IMR-90 (cell line): Measurements from ENCODE around the gene CDK5RAP2. TPM values are rescaled to one million over a fixed set of nuclear protein-coding genes. Genes with fewer than 3 reads are reported as not detected.

Source experiments
- ATAC-seq: fragments of 200-7000 bp; cut with Tn5 transposase; 2 replicates; pipeline ENCODE4 v1.9.1; 2020; ENCODE audit warnings: low read depth, mild to moderate bottlenecking, moderate library complexity
- BruUV-seq: library from RNA; stranded (reverse); fragments of 400-500 nt; replicated peaks from 2 replicates; lab custom pipeline; 2021; lab: Mats Ljungman, UMichigan
- CTCF ChIA-PET: fragments of 300-600 bp; formaldehyde crosslinking; extraction: SDS; loops from one replicate; lab custom pipeline; 2021; ENCODE audit warnings: antibody characterized with exemption; lab: Yijun Ruan, JAX
- POLR2A ChIA-PET: fragments of 300-600 bp; sonication (Branson Sonifier 250); formaldehyde crosslinking; loops from one replicate; lab custom pipeline; 2022; ENCODE audit warnings: antibody characterized with exemption; ENCODE audit not compliant: unreplicated experiment; lab: Charles Lee
- DNase-seq: peaks from one replicate; pipeline ENCODE4 v3.0.0; 2013
- H2AFZ ChIP-seq: replicated peaks from 2 replicates; pipeline ENCODE3; 2013; ENCODE audit warnings: low read length, mild to moderate bottlenecking; ENCODE audit not compliant: poor library complexity
- H2AK5ac ChIP-seq: 2 replicates; pipeline ENCODE4 v1.6.1; 2013; ENCODE audit warnings: low read depth, low read length, inconsistent platforms
- H2AK9ac ChIP-seq: replicated peaks from 2 replicates; pipeline ENCODE3; 2013; ENCODE audit warnings: mild to moderate bottlenecking, low read depth, low read length, moderate library complexity; ENCODE audit not compliant: poor library complexity
- H2BK120ac ChIP-seq: 2 replicates; pipeline ENCODE4 v1.6.1; 2013; ENCODE audit warnings: low read depth, low read length, inconsistent platforms
- H2BK15ac ChIP-seq: 3 replicates; pipeline ENCODE4 v1.6.1; 2013; ENCODE audit warnings: low read depth, low read length, inconsistent platforms
- H2BK20ac ChIP-seq: 2 replicates; pipeline ENCODE4 v1.6.1; 2013; ENCODE audit warnings: low read depth, mild to moderate bottlenecking, inconsistent platforms, low read length, moderate library complexity
- H2BK5ac ChIP-seq: 2 replicates; pipeline ENCODE4 v1.6.1; 2013; ENCODE audit warnings: mild to moderate bottlenecking, low read depth, low read length, inconsistent platforms; ENCODE audit not compliant: poor library complexity, severe bottlenecking
- H3K14ac ChIP-seq: replicated peaks from 2 replicates; pipeline ENCODE4 v1.6.1; 2013; ENCODE audit warnings: low read depth, low read length, inconsistent platforms
- H3K18ac ChIP-seq: 2 replicates; pipeline ENCODE4 v1.6.1; 2013; ENCODE audit warnings: low read depth, low read length, control low read depth
- H3K23ac ChIP-seq: 2 replicates; pipeline ENCODE4 v1.6.1; 2013; ENCODE audit warnings: low read depth, low read length, inconsistent platforms
- H3K27ac ChIP-seq: 2 replicates; pipeline ENCODE4 v1.5.1; 2013; ENCODE audit warnings: mild to moderate bottlenecking, control low read depth, low read length; ENCODE audit not compliant: insufficient read depth
- H3K27me3 ChIP-seq: 2 replicates; pipeline ENCODE4 v1.6.1; 2013; ENCODE audit warnings: low read length; ENCODE audit not compliant: control insufficient read depth, insufficient read depth
- H3K36me3 ChIP-seq: 2 replicates; pipeline ENCODE4 v1.6.1; 2013; ENCODE audit warnings: low read length, mixed read lengths; ENCODE audit not compliant: control insufficient read depth, insufficient read depth
- H3K4ac ChIP-seq: 2 replicates; pipeline ENCODE4 v1.6.1; 2013; ENCODE audit warnings: low read depth, low read length, inconsistent platforms
- H3K4me1 ChIP-seq: 2 replicates; pipeline ENCODE4 v1.6.1; 2013; ENCODE audit warnings: low read length, mixed read lengths; ENCODE audit not compliant: control insufficient read depth, insufficient read depth
- H3K4me2 ChIP-seq: 2 replicates; pipeline ENCODE4 v1.6.1; 2013; ENCODE audit warnings: low read depth, mild to moderate bottlenecking, control low read depth, low read length, moderate library complexity
- H3K4me3 ChIP-seq: 2 replicates; pipeline ENCODE4 v1.5.1; 2013; ENCODE audit warnings: low read depth, mild to moderate bottlenecking, control low read depth, low read length, moderate library complexity; ENCODE audit not compliant: insufficient read depth
- H3K56ac ChIP-seq: 2 replicates; pipeline ENCODE4 v1.6.1; 2013; ENCODE audit warnings: low read length, inconsistent platforms; ENCODE audit not compliant: insufficient read depth; ENCODE audit errors: extremely low read depth
- H3K79me1 ChIP-seq, 2 experiments: 2 replicates each; pipeline ENCODE4 v1.6.1; 2013; ENCODE audit warnings: low read length in 2 of 2, inconsistent platforms in 1 of 2, low read depth in 1 of 2
- H3K9ac ChIP-seq: 2 replicates; pipeline ENCODE4 v1.6.1; 2013; ENCODE audit warnings: low read depth, low read length, control low read depth
- H3K9me1 ChIP-seq: 2 replicates; pipeline ENCODE4 v1.6.1; 2013; ENCODE audit warnings: low read length, inconsistent platforms; ENCODE audit not compliant: insufficient read depth
- H3K9me3 ChIP-seq: 2 replicates; pipeline ENCODE4 v1.6.1; 2013; ENCODE audit warnings: low read length; ENCODE audit not compliant: control insufficient read depth, insufficient read depth
- H4K20me1 ChIP-seq: 2 replicates; pipeline ENCODE4 v1.6.1; 2013; ENCODE audit warnings: low read length, inconsistent platforms; ENCODE audit not compliant: insufficient read depth
- H4K5ac ChIP-seq: 2 replicates; pipeline ENCODE4 v1.6.1; 2013; ENCODE audit warnings: mild to moderate bottlenecking, low read depth, low read length, control low read depth
- H4K8ac ChIP-seq, 2 experiments: 2 replicates each; pipeline ENCODE4 v1.6.1; 2013; ENCODE audit warnings: low read depth in 2 of 2, low read length in 2 of 2, control low read depth in 1 of 2, inconsistent platforms in 1 of 2
- H4K91ac ChIP-seq: 2 replicates; pipeline ENCODE4 v1.6.1; 2013; ENCODE audit warnings: low read depth, low read length, inconsistent platforms; ENCODE audit not compliant: insufficient read depth
- CEBPB ChIP-seq: IDR thresholded peaks from 2 replicates; pipeline ENCODE4 v1.6.1; 2012; ENCODE audit warnings: low read depth, low read length, improper control_type of control experiment
- MAFK ChIP-seq: IDR thresholded peaks from 2 replicates; pipeline ENCODE4 v1.6.1; 2012; ENCODE audit warnings: low read depth, low read length, improper control_type of control experiment
- WGBS, 2 experiments: methylation state at CpG; one replicate each; pipeline versions ENCODE4 v1.1.5 to v1.1.7; 2013; ENCODE audit warnings: missing lambda C conversion rate in 2 of 2; ENCODE audit not compliant: insufficient read length in 1 of 2; ENCODE audit errors: extremely low coverage in 2 of 2; 5-methylcytosine and 5-hydroxymethylcytosine counted together
- dilution Hi-C: fragments of 300-500 bp; cut with HindIII; formaldehyde crosslinking; loops from one replicate; pipeline ENCODE4 v1.14.3; 2018; ENCODE audit warnings: low sequenced_read_pairs; ENCODE audit not compliant: unreplicated experiment
- in situ Hi-C: fragments of 300-500 bp; cut with MboI; formaldehyde crosslinking; loops from 3 replicates; pipeline ENCODE4 v1.14.3; 2019; ENCODE audit warnings: low sequenced_read_pairs, inconsistent platforms, mixed read lengths
- intact Hi-C: fragments of 100-400 bp; cut with micrococcal nuclease; formaldehyde crosslinking; loops from 2 replicates; pipeline ENCODE4 v1.10.0; 2022
- polyA plus RNA-seq, 3 experiments: library from polyadenylated mRNA; depleted of rRNA; stranded (reverse); fragments of >200 nt; gene quantifications; 2 replicates each; pipeline ENCODE4 v1.2.3, GENCODE V29; 2012; ENCODE audit warnings: low replicate concordance in 1 of 3
- total RNA-seq: library from RNA; depleted of rRNA; stranded (reverse); fragments of >200 nt; gene quantifications from 2 replicates; pipeline ENCODE4 v1.2.3, GENCODE V29; 2012

Gene CDK5RAP2
- total and polyA plus RNA-seq, 2 of the 4 experiments (the other 2 are of a cell fraction) = 29.5 to 31.7 TPM

DNA sequence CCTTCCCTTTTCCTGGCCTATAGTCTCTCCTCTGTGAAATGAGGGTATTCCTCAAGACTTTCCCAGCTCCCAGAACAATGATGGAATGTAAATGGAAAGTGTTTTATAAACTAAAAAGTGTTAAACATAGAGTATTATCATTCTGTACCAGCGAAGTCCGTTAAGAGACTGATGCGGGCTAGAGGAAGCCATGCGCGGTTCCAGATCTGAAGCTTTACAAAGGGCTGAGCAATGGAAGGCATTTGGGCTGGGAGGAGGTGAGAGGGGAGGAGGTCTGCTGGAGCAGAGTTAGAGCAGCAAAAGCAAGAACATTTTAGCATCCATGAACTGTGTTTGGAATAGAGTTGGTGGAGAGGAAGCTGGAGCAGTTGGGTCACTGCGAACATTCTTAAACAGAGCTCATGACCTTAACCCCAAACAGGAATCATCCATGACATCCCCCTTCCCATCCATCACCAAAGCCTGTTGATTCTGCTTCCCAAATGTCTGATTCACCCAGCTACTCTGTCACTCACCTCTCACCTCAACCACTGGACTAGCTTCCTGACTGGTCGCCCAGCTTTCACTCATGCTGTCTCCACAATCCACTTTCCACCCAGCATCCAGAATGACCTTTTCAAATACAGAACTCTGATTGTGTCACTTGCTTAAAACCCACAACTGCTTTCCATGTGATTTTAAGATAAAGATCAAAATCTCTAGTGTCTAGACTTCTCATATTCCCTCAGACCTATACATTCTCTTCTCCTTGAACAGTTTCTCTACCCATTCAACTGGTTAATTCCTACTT lies 37.1 kb downstream of the CDK5RAP2 start:
- in situ Hi-C loops = no loop called here
- no peak overlapping the region for H4K91ac ChIP-seq
- H2BK20ac ChIP-seq = no peak overlapping the region
- WGBS, 2 experiments = 94% methylated on average over 6 of the region's 7 CpGs; no CpG with 5 or more reads in 1 of the 2 experiments
- no peak overlapping the region for H3K27ac ChIP-seq
- no peak overlapping the region for H2BK15ac ChIP-seq
- peaks cover 6 to 7% of the 10 kb centered on the region in 2 experiments; a peak in 3 of 4 replicates for H3K79me1 ChIP-seq
- H3K9ac ChIP-seq = no peak overlapping the region
- POLR2A ChIA-PET = no interaction called here
- no peak overlapping the region for H3K56ac ChIP-seq
- no peak overlapping the region for H2AK9ac ChIP-seq
- H2AFZ ChIP-seq = no peak overlapping the region
- H2BK5ac ChIP-seq = no peak overlapping the region
- BruUV-seq = no TSS peak
- H3K4me3 ChIP-seq = no peak overlapping the region
- intact Hi-C loops = no loop called here
- no peak overlapping the region for H2AK5ac ChIP-seq
- H4K8ac ChIP-seq = peak overlapping the region in 1 of 2 experiments; percentile 5; a peak in 1 of 4 replicates
- DNase-seq = peak; percentile 13
- CTCF ChIA-PET = interaction anchor here (1.9 kb wide), 1 partner anchor 12 kb away, joined by 7 read pairs; no protein-coding TSS in a partner anchor
- H3K23ac ChIP-seq = no peak overlapping the region
- no peak overlapping the region for H2BK120ac ChIP-seq
- H3K4me2 ChIP-seq = no peak overlapping the region
- H3K4ac ChIP-seq = no peak overlapping the region
- H3K36me3 ChIP-seq = peaks cover 18% of the 10 kb centered on the region
- no peak overlapping the region for H4K5ac ChIP-seq
- H3K4me1 ChIP-seq = peaks cover 3% of the 10 kb centered on the region; the same call in 1 of the 2 replicates
- H3K9me3 ChIP-seq = no peaks in the 10 kb centered on the region
- H3K14ac ChIP-seq = no peak overlapping the region
- H3K9me1 ChIP-seq = peaks cover 10% of the 10 kb centered on the region
- dilution Hi-C loops = no loop called here
- H3K27me3 ChIP-seq = no peaks in the 10 kb centered on the region
- peak; percentile 31; the same call in 1 of the 2 replicates for ATAC-seq
- TF ChIP-seq CEBPB (no peak), MAFK (no peak)
- no peaks in the 10 kb centered on the region for H4K20me1 ChIP-seq
- no peak overlapping the region for H3K18ac ChIP-seq
